Uterus (tissue), 2 donors: ENCODE data around the gene PTS.

Experiments used
- CTCF ChIP-seq, 4 experiments: fragments of 200-600 bp in 2 of 4; fragments of 450-650 bp in 2 of 4; sonication (generic) in 2 of 4; IDR thresholded peaks; one replicate each; pipeline ENCODE4 v1.5.1; 2016 to 2019; ENCODE audit warnings: antibody characterized with exemption in 4 of 4, mild to moderate bottlenecking in 2 of 4, moderate library complexity in 1 of 4
- POLR2A ChIP-seq, 2 donors: fragments of 450-650 bp; IDR thresholded peaks; one replicate each; pipeline ENCODE4 v1.6.1; 2016; ENCODE audit warnings: antibody characterized with exemption in 2 of 2, mild to moderate bottlenecking in 1 of 2, moderate library complexity in 1 of 2

GRCh38 chr11:112253605-112254242 is 27.5 kb downstream of the PTS start:
- TF ChIP-seq CTCF (IDR thresholded peaks at IDR 0.05), result no peak
- TF ChIP-seq POLR2A (IDR thresholded peaks at IDR 0.05), result no peak
